Measurements from ENCODE around the gene CHPT1. TPM values are rescaled to one million over a fixed set of nuclear protein-coding genes. Genes with fewer than 3 reads are reported as not detected.

CHPT1 gene
- total and polyA plus RNA-seq, 10 donors: 26.8 to 115 (median 45.3) TPM

GRCh38 chr12:101650346-101651117 lies 46.9 kb upstream of the CHPT1 start:
- TF ChIP-seq, protein P1, sequence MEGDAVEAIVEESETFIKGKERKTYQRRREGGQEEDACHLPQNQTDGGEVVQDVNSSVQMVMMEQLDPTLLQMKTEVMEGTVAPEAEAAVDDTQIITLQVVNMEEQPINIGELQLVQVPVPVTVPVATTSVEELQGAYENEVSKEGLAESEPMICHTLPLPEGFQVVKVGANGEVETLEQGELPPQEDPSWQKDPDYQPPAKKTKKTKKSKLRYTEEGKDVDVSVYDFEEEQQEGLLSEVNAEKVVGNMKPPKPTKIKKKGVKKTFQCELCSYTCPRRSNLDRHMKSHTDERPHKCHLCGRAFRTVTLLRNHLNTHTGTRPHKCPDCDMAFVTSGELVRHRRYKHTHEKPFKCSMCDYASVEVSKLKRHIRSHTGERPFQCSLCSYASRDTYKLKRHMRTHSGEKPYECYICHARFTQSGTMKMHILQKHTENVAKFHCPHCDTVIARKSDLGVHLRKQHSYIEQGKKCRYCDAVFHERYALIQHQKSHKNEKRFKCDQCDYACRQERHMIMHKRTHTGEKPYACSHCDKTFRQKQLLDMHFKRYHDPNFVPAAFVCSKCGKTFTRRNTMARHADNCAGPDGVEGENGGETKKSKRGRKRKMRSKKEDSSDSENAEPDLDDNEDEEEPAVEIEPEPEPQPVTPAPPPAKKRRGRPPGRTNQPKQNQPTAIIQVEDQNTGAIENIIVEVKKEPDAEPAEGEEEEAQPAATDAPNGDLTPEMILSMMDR (IDR thresholded peaks at IDR 0.05 in 8 of 11, conservative IDR thresholded peaks at IDR 0.05 in 3 of 11): no peak
- no peak for TF ChIP-seq POLR2A (IDR thresholded peaks at IDR 0.05)
- no peak for TF ChIP-seq POLR2AphosphoS5 (IDR thresholded peaks at IDR 0.05)
- 70 to 91% (median 84%) methylated on average over 4 of the region's 4 CpGs for WGBS, 5 donors
- Histone ChIP-seq H3K27ac (no peak overlapping the region), H3K4me1 (no peaks in the 10 kb centered on the region), H3K4me3 (no peak overlapping the region), H3K9me3 (no peaks in the 10 kb centered on the region), H3K27me3 (replicated peaks in 1 of 7) (no peaks in the 10 kb centered on the region), H3K36me3 (no peaks in the 10 kb centered on the region)
- DNase-seq: no peak
- intact Hi-C loops (cut with DNase I; ENCODE audit: low total_unique reads): no loop called here

- H3K27me3 ChIP-seq (replicated peaks in 1 of 7): no peaks in the 10 kb centered on the region
- TF ChIP-seq, protein P1 (IDR thresholded peaks at IDR 0.05 in 8 of 11, conservative IDR thresholded peaks at IDR 0.05 in 3 of 11): no peak
- TF ChIP-seq POLR2A (IDR thresholded peaks at IDR 0.05): no peak
- TF ChIP-seq POLR2AphosphoS5 (IDR thresholded peaks at IDR 0.05): no peak
- no peak overlapping the region for H3K27ac ChIP-seq
- no peaks in the 10 kb centered on the region for H3K9me3 ChIP-seq
- WGBS, 5 donors: 76 to 94% (median 88%) methylated on average over 3 of the region's 3 CpGs
- no peaks in the 10 kb centered on the region for H3K36me3 ChIP-seq
- intact Hi-C loops (cut with DNase I; ENCODE audit: low total_unique reads): no loop called here
- H3K4me1 ChIP-seq: peaks cover 0 to 4% (median 0%) of the 10 kb centered on the region in 6 donors
- no peak overlapping the region for H3K4me3 ChIP-seq
- DNase-seq: no peak
These were observed 44.4 kb upstream of the CHPT1 start for GRCh38 chr12:101653030-101653429.

GRCh38 chr12:101653503-101653902 lies 43.9 kb upstream of the CHPT1 start:
- Histone ChIP-seq H3K9me3 (no peaks in the 10 kb centered on the region), H3K4me1 (peaks cover 0 to 4% (median 0%) of the 10 kb centered on the region in 6 donors), H3K27me3 (replicated peaks in 1 of 7) (no peaks in the 10 kb centered on the region), H3K4me3 (no peak overlapping the region), H3K36me3 (no peaks in the 10 kb centered on the region), H3K27ac (no peak overlapping the region)
- intact Hi-C loops (cut with DNase I; ENCODE audit: low total_unique reads): no loop called here
- TF ChIP-seq, protein P1 (IDR thresholded peaks at IDR 0.05 in 8 of 11, conservative IDR thresholded peaks at IDR 0.05 in 3 of 11): no peak
- TF ChIP-seq POLR2A (IDR thresholded peaks at IDR 0.05): no peak
- TF ChIP-seq POLR2AphosphoS5 (IDR thresholded peaks at IDR 0.05): no peak
- no peak for DNase-seq
- 43 to 79% (median 50%) methylated on average over 3 of the region's 3 CpGs for WGBS, 5 donors

- TF ChIP-seq POLR2A (IDR thresholded peaks at IDR 0.05) (no peak), POLR2AphosphoS5 (IDR thresholded peaks at IDR 0.05) (no peak)
- TF ChIP-seq, protein P1 (IDR thresholded peaks at IDR 0.05 in 8 of 11, conservative IDR thresholded peaks at IDR 0.05 in 3 of 11): no peak
- Histone ChIP-seq H3K36me3 (no peaks in the 10 kb centered on the region), H3K9me3 (no peaks in the 10 kb centered on the region), H3K27me3 (replicated peaks in 1 of 7) (no peaks in the 10 kb centered on the region), H3K4me1 (peaks cover 0 to 4% (median 0%) of the 10 kb centered on the region in 6 donors), H3K27ac (no peak overlapping the region), H3K4me3 (no peak overlapping the region)
- no peak for DNase-seq
- WGBS, 5 donors: 75 to 96% (median 94%) methylated on average over 1 of the region's 1 CpG
- intact Hi-C loops (cut with DNase I; ENCODE audit: low total_unique reads): no loop called here
These were observed 43.0 kb upstream of the CHPT1 start for GRCh38 chr12:101654442-101654841.

Measured in spleen (tissue), 11 donors.